ENCODE measurements around the gene MTOR. TPM values are rescaled to one million over a fixed set of nuclear protein-coding genes. Genes with fewer than 3 reads are reported as not detected.
A peak's percentile ranks its signal among the peaks of the same experiment; 100 is the strongest.

Gene MTOR
- total and polyA plus RNA-seq, 10 of the 15 experiments (the other 5 are each of a cell fraction or from before 2014, with no cell fraction given): 6.6 to 41.8 (median 29.8) TPM

- no peak for TF ChIP-seq RCOR1 (conservative IDR thresholded peaks at IDR 0.05; ENCODE audit: low read depth, low read length)
- no peak for TF ChIP-seq STAT3 (IDR thresholded peaks at IDR 0.05; ENCODE audit: low read depth, low read length)
- peak; percentile 98 for TF ChIP-seq PBX3 (IDR thresholded peaks at IDR 0.05; ENCODE audit: insufficient replicate concordance, low read depth, low read length)
- TF ChIP-seq SUPT20H (IDR thresholded peaks at IDR 0.05; ENCODE audit: borderline replicate concordance, control insufficient read depth, low read depth, low read length): no peak
- TF ChIP-seq HDAC6 (IDR thresholded peaks at IDR 0.05; ENCODE audit: unreplicated experiment): no peak
- no peak for TF ChIP-seq ZNF24 (IDR thresholded peaks at IDR 0.05)
- TF ChIP-seq SUZ12 (IDR thresholded peaks at IDR 0.05; ENCODE audit: unreplicated experiment): no peak
- no peak for TF ChIP-seq SPI1 (IDR thresholded peaks at IDR 0.05; ENCODE audit: borderline replicate concordance, insufficient read depth, low read depth, low read length)
- TF ChIP-seq POU2F2 (IDR thresholded peaks at IDR 0.05; ENCODE audit: borderline replicate concordance, low read depth, low read length): peak; percentile 75; the same call in 1 of the 3 replicates
- TF ChIP-seq MYC (IDR thresholded peaks at IDR 0.05; ENCODE audit: insufficient read depth, insufficient read length, insufficient replicate concordance, low read length, severe bottlenecking): peak; percentile 34
- no peak for TF ChIP-seq BCLAF1 (IDR thresholded peaks at IDR 0.05)
- peak; percentile 26; the same call in 1 of the 2 replicates for TF ChIP-seq RAD51 (IDR thresholded peaks at IDR 0.05)
- TF ChIP-seq, protein P1, sequence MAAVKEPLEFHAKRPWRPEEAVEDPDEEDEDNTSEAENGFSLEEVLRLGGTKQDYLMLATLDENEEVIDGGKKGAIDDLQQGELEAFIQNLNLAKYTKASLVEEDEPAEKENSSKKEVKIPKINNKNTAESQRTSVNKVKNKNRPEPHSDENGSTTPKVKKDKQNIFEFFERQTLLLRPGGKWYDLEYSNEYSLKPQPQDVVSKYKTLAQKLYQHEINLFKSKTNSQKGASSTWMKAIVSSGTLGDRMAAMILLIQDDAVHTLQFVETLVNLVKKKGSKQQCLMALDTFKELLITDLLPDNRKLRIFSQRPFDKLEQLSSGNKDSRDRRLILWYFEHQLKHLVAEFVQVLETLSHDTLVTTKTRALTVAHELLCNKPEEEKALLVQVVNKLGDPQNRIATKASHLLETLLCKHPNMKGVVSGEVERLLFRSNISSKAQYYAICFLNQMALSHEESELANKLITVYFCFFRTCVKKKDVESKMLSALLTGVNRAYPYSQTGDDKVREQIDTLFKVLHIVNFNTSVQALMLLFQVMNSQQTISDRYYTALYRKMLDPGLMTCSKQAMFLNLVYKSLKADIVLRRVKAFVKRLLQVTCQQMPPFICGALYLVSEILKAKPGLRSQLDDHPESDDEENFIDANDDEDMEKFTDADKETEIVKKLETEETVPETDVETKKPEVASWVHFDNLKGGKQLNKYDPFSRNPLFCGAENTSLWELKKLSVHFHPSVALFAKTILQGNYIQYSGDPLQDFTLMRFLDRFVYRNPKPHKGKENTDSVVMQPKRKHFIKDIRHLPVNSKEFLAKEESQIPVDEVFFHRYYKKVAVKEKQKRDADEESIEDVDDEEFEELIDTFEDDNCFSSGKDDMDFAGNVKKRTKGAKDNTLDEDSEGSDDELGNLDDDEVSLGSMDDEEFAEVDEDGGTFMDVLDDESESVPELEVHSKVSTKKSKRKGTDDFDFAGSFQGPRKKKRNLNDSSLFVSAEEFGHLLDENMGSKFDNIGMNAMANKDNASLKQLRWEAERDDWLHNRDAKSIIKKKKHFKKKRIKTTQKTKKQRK (IDR thresholded peaks at IDR 0.05; ENCODE audit: low read depth, low read length): peak; percentile 94
- TF ChIP-seq, protein P2, sequence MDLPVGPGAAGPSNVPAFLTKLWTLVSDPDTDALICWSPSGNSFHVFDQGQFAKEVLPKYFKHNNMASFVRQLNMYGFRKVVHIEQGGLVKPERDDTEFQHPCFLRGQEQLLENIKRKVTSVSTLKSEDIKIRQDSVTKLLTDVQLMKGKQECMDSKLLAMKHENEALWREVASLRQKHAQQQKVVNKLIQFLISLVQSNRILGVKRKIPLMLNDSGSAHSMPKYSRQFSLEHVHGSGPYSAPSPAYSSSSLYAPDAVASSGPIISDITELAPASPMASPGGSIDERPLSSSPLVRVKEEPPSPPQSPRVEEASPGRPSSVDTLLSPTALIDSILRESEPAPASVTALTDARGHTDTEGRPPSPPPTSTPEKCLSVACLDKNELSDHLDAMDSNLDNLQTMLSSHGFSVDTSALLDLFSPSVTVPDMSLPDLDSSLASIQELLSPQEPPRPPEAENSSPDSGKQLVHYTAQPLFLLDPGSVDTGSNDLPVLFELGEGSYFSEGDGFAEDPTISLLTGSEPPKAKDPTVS (IDR thresholded peaks at IDR 0.05; ENCODE audit: low read depth, low read length): no peak
- peak; percentile 71; the same call in 1 of the 2 replicates for TF ChIP-seq TARDBP (IDR thresholded peaks at IDR 0.05; ENCODE audit: borderline replicate concordance)
- TF ChIP-seq TBL1XR1 (IDR thresholded peaks at IDR 0.05; ENCODE audit: low read depth, low read length): no peak
- TF ChIP-seq USF1 (IDR thresholded peaks at IDR 0.05; ENCODE audit: borderline replicate concordance, extremely low read length, insufficient read depth, low read depth, low read length): no peak
- peak; percentile 89 for TF ChIP-seq TAF1 (IDR thresholded peaks at IDR 0.05; ENCODE audit: borderline replicate concordance, low read depth, low read length)
Observed at GRCh38 chr1:11262171-11263049, at the start of gene MTOR (continued).
